Measurements from ENCODE around the gene SHANK3.

Gene SHANK3

GRCh38 chr22:50665738-50666137 is 6.9 kb upstream of the SHANK3 start:
- Mint-ChIP-seq H3K27me3 (ENCODE audit: low read depth) (peaks cover 8% of the 10 kb centered on the region), H3K36me3 (ENCODE audit: low read depth) (no peaks in the 10 kb centered on the region), H3K4me1 (no peaks in the 10 kb centered on the region), H3K9me3 (no peaks in the 10 kb centered on the region), H3K27ac (no peak overlapping the region), H3K4me3 (no peak overlapping the region)
- TF ChIP-seq CTCF (IDR thresholded peaks at IDR 0.05; ENCODE audit: unreplicated experiment in 3 of 3): no peak

DNA sequence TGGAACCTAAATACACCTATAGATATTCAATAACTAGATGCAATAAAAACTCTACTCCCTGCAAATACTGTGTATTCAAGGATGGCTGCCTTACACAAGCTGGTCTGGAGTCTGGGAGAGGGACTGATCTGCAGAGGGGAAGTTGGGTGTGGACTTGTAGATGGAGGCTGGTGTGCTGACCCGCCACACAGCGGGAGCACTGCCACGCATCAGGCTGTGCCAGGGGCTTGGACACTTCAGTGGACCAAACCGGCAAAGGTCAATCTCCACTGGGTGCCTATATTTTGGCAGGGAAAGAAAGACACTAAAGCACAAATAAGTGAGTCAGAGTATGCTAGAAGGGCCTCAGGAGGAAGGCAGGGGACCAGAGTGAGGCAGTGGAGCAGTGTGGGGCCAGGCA is 2.1 kb upstream of the SHANK3 start:
- TF ChIP-seq CTCF (IDR thresholded peaks at IDR 0.05; ENCODE audit: unreplicated experiment in 3 of 3): no peak
- Mint-ChIP-seq H3K36me3 (ENCODE audit: low read depth) (peaks cover 4% of the 10 kb centered on the region), H3K9me3 (no peaks in the 10 kb centered on the region), H3K27me3 (ENCODE audit: low read depth) (peaks cover 17% of the 10 kb centered on the region), H3K4me3 (peak overlapping the region; percentile 25 to 67 (median 48)), H3K4me1 (peaks cover 10% of the 10 kb centered on the region), H3K27ac (peak overlapping the region in 2 of 3 experiments; percentile 43 to 50)

DNA sequence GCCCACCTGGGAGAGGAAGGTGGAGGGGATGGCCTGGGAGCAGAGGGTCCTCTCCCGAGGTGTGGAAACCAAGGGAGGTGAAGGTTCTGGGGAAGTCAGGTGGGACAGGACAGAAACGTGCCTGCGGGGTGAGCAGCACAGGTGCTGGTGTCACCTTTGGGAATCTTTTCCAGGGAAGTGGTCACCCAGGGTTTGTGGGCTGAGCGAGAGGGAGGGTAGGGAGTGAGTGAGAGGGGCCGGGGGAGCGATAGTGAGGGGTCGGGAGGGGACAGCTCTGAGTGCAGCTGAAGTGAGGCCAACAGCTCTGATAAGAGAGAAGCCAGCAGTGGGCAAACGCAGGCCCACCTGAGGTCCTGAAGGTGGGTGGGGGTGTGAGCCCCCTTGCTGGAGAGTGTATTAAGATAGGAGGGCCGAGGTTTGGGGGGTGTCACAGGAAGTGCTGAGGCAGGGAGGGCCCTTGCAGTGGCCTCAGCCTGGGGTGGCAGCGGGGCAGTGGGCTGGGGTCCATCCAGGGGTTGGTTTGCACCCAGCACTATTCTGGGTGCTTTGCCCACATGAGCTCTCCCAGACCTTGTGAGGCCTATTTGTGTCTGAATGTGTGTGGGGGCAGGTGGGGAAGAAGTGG is 1.6 kb upstream of the SHANK3 start:
- peak overlapping the region; percentile 52 to 67 (median 66) for H3K4me3 Mint-ChIP-seq
- H3K36me3 Mint-ChIP-seq (ENCODE audit: low read depth): peaks cover 6% of the 10 kb centered on the region
- H3K4me1 Mint-ChIP-seq: peaks cover 13% of the 10 kb centered on the region
- no peaks in the 10 kb centered on the region for H3K9me3 Mint-ChIP-seq
- H3K27me3 Mint-ChIP-seq (ENCODE audit: low read depth): peaks cover 22% of the 10 kb centered on the region
- peak overlapping the region in 2 of 3 experiments; percentile 37 to 50 for H3K27ac Mint-ChIP-seq
- no peak for TF ChIP-seq CTCF (IDR thresholded peaks at IDR 0.05; ENCODE audit: unreplicated experiment in 3 of 3)

DNA sequence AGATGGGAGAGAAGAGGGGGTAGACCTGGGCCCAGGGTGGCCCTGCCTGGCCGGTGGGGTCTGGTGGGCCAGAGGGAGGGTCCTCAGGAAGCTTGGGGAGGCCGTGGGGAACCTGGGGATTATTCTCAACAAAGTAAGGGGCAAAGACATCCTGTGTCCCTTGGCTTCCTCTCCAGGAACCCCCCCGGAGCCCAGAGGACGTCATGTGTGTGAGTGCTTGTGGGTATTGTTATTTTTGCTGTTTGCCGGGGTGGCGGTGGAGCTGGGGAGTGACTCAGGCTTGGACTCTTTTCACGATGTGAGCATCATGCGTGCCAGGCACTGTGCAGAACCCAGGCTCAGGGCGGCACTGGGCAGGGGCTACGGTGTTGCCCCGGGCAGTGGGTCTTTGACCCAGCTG is 982 bp upstream of the SHANK3 start:
- peak overlapping the region in 2 of 3 experiments; percentile 37 to 41 for H3K27ac Mint-ChIP-seq
- no peak for TF ChIP-seq CTCF (IDR thresholded peaks at IDR 0.05; ENCODE audit: unreplicated experiment in 3 of 3)
- peaks cover 13% of the 10 kb centered on the region for H3K4me1 Mint-ChIP-seq
- peaks cover 6% of the 10 kb centered on the region for H3K36me3 Mint-ChIP-seq (ENCODE audit: low read depth)
- H3K27me3 Mint-ChIP-seq (ENCODE audit: low read depth): peaks cover 26% of the 10 kb centered on the region
- H3K4me3 Mint-ChIP-seq: peak overlapping the region; percentile 61 to 68 (median 66)
- no peaks in the 10 kb centered on the region for H3K9me3 Mint-ChIP-seq

- H3K27me3 Mint-ChIP-seq (ENCODE audit: low read depth): peaks cover 26% of the 10 kb centered on the region
- peak overlapping the region in 2 of 3 experiments; percentile 37 to 41 for H3K27ac Mint-ChIP-seq
- peaks cover 13% of the 10 kb centered on the region for H3K4me1 Mint-ChIP-seq
- peaks cover 6% of the 10 kb centered on the region for H3K36me3 Mint-ChIP-seq (ENCODE audit: low read depth)
- H3K9me3 Mint-ChIP-seq: no peaks in the 10 kb centered on the region
- TF ChIP-seq CTCF (IDR thresholded peaks at IDR 0.05; ENCODE audit: unreplicated experiment in 3 of 3): no peak
- peak overlapping the region in 2 of 3 experiments; percentile 36 to 61 for H3K4me3 Mint-ChIP-seq
Measured at GRCh38 chr22:50672041-50672440, 582 bp upstream of the SHANK3 start.

Measured in nephron (organoid).